HG03108 (cell line): Measurements from ENCODE around the gene SLC22A17.

Experiments used
- ATAC-seq: cut with Tn5 transposase; IDR thresholded peaks from one replicate; pipeline ENCODE4 v1.9.1; 2021; ENCODE audit warnings: moderate library complexity; ENCODE audit not compliant: unreplicated experiment

Gene SLC22A17

DNA sequence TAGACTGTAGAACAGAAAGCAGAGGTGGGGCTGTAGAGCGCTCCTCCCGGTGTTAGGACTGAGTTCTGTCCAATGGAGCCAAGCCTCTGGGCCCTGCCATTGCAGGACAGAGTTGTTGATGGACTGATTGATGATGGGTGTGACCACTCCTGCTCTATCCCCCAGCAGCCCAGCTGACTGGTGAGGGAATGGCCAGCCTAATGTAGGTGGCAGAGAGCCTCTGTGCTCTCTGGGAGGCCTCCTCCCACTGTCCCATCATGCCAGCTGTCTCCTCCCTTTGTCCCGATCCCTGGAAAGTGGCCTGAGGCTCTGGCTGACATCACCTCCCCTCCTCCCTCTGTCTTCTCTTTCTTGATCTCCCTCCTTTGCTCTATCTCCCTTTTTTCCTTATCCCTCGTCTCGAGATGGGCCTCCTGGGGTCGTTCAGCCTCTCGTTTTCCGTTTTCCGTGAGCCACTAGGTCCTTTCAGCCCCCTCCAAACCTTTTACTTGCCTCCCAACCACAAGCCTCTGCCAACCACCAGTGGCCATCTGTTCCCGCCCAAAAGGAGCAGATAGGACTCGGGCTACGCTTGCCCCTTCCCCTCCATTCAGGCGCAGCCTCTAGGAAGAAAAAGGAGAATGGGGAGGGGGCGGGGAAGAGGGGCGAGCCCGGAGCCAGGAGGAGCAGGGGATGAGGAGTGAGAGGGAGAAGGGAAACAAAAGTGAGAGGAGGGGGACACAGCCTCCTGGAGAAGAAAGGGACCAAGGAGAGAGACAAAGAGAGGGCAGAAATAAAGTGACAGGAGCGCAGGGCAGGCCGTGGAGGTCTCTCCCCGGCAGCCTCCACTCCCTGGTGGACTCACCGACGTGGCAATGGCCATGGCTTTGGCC is 11.7 kb upstream of the SLC22A17 start:
- ATAC-seq: no peak

- ATAC-seq: no peak
Observed at GRCh38 chr14:23362200-23362599, 9.5 kb upstream of the SLC22A17 start.

DNA sequence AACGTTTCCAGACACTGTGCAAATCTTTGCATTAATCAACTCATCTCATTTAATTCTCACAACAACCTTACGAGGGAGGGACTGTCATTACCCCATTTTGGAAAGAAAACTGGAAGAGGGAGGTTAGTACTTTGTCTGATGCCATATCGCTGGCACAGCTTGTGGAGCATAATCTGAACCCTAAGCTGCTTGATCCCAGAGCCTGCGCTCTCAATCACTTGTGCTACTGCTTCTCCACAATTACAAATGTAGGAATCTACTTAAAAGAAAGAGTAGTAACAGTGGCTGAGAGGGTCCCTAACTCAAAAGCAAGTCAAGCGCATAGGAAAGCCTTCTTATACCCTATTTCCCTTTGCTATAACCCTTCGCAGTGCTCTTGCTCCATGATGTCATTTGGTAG is 9.1 kb upstream of the SLC22A17 start:
- ATAC-seq: no peak

DNA sequence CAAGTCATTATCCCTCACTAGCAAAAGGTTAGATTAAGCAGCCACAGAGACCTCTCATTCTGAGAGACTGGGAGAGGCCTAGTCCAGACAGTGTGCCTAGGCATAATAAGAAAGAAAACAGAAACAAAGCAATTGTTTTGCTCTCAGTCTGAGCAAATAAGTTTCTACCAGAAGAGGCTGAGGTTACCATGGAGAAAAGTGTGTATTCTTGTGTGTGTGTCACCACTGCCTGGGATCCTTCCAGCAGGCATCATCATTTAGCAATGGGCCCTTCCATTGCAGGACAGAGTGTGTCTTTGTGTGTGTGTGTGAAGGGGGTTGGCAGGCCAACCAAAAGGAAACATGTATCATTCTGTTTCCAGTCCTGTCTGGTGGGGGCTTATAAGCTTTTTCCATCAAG is 8.6 kb upstream of the SLC22A17 start:
- no peak for ATAC-seq

GRCh38 chr14:23360496-23360895 is 7.8 kb upstream of the SLC22A17 start:
- ATAC-seq: no peak

GRCh38 chr14:23359722-23360447 is 7.2 kb upstream of the SLC22A17 start:
- no peak for ATAC-seq

- no peak for ATAC-seq
Observed at GRCh38 chr14:23359167-23359626, 6.5 kb upstream of the SLC22A17 start.

- ATAC-seq: no peak
Observed at GRCh38 chr14:23358553-23359166, 6.0 kb upstream of the SLC22A17 start.

DNA sequence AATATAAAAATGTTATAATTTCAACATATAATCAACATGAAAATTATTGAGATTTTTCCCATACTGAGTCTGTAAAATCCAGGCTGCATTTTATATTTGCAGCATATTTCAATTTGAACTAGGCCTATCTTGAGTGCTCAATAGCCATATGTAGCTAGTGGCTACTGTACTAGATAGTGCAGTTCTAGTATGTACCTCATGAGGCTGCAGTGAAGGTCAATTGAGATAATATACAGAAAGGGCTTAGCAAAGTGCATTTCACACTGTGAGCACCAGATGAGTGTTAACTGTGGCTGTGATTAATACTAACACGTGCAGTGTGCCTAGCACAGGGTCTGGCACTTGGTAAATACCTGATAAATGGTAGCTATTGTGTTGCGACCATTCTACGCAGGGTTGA is 5.4 kb upstream of the SLC22A17 start:
- ATAC-seq: no peak

GRCh38 chr14:23357261-23357660 is 4.6 kb upstream of the SLC22A17 start:
- ATAC-seq: no peak

GRCh38 chr14:23356662-23357061 is 4.0 kb upstream of the SLC22A17 start:
- no peak for ATAC-seq

- no peak for ATAC-seq
Observed at GRCh38 chr14:23355871-23356435, 3.3 kb upstream of the SLC22A17 start.

- no peak for ATAC-seq
Observed at GRCh38 chr14:23354990-23355389, 2.3 kb upstream of the SLC22A17 start.

- ATAC-seq: no peak
Observed at GRCh38 chr14:23353433-23353780, 720 bp upstream of the SLC22A17 start.

DNA sequence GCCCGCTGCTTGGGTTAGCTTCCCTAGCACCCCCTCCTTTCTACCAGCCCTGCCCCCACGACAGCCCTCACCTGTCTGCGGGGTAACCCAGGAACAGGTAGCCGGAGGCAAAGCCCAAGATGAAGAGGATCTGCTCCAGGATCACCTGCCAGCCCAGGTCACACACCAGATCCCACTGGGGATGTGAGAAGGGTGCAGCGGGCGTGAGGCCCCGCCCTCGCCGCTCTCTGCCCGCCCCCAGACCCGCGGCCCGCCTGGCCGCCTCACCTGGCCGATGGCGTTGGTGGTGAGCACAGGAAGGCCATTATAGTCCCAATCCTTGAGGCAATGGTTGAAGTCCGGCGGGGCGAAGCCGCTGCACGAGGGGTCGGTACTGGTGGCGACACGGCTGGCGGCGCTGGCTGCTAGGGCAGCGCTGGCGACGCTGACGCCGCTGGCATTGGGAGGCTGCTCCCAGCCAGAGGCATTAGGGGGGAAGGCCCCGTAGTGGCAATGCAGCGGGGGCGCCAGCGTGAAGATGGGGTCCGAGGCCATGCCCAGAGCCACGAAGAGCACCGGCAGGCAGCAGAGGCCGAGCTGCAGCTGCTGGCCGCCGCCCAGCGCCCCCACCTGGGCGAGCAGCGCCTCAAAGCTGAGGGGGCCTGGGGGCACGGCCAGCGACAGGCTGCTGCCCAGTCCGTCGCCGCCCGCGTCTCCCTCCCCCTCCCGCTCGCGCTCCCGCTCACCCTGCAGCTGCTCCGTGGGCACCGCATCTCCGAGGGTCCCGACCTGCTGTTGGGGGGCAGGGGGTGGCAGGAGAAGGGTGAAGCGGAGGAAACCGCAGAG is 794 bp downstream of the SLC22A17 start:
- no peak for ATAC-seq

DNA sequence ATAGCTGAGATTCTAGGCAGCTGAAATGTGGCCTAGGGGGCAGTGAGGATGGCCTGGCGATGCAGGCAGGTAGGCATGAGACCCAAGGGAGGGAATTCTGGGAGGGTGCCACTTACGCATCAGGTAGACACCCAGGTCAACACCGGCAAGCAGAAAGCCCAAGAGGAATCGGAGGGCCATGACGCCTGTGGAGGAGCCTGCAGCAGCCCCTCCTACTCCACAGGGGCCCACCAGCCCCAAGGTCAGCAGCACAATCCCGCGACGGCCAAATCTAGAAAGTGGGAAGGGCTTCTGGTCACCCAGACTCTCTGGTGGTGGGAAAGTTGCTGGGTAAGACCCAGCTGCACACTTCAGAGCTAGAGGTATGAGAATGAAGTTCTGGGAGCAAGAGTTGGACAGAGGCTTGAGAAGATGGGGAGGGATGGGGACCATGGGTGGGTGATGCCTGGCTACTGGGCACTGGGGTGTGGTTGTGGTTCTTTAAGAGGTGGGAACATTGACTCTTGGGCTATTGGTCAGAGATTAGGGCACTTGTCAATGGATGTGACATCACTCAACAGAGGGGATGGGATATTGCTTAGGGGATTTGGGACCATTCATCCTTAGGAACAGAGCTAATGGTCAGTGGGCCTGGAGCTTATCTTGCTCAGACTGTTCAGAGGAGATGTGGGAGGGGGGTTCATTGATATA is 3.4 kb downstream of the SLC22A17 start:
- ATAC-seq: no peak

GRCh38 chr14:23348297-23348655 is 4.4 kb downstream of the SLC22A17 start:
- ATAC-seq: no peak

DNA sequence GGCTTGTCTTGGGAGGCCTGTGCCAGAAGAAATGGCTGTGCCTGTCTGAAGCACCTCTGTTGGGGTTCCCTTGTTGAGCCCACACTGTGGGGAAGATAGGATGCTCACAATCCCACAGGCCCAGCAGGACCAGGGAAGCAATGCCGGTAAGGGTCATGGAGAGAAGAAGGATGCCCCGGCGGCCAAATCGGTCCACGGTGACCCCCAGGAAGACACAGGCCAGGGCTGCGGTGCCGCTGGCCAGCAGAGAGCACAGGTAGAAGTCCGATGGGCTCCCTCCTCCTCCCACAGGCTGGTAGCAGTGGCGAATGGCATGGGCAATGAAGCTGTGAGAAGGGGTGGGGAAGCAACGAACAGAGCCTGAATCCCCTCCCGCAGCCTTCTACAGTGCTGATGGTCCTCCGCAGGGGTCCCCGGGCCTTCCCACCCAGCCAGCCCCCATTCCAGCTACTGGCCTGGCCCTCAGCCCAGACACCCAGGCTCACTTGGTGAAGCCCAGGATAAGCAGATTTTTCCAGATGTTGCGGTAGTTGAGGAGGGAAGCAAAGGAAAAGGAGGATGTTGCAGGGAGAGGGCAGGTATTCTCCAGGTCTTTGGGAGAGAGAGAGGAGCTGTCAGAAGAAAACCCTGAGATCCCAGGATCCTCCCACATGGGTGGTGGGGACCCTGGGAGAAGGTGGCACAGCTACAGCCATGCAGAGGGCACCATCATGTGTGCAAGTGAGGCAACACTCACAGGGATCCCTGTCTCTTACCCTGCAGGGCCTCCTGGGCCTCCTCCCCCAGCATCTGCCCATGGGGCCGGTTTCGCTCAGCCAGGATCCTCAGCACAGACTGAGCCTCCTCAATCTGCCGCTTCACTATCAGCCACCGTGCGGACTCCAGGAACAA is 5.0 kb downstream of the SLC22A17 start:
- no peak for ATAC-seq
